ENCODE results near the gene INSYN2B. TPM values are rescaled to one million over a fixed set of nuclear protein-coding genes. Genes with fewer than 3 reads are reported as not detected.

The INSYN2B gene
- total RNA-seq, 1 donor from 2014 or later: 0.35 TPM

- no peaks in the 10 kb centered on the region for H3K27me3 Mint-ChIP-seq (ENCODE audit: low read depth)
- H3K27ac Mint-ChIP-seq (ENCODE audit: unreplicated experiment): no peak overlapping the region
Observed at GRCh38 chr5:169911448-169912212, 68.7 kb downstream of the INSYN2B start.

GRCh38 chr5:169910393-169910792, 69.9 kb downstream of the INSYN2B start:
- no peak for TF ChIP-seq CTCF (conservative IDR thresholded peaks at IDR 0.05)
- Mint-ChIP-seq H3K36me3 (ENCODE audit: low read depth) (no peaks in the 10 kb centered on the region), H3K27ac (ENCODE audit: unreplicated experiment) (peak overlapping the region; percentile 54), H3K9me3 (no peaks in the 10 kb centered on the region), H3K4me3 (no peak overlapping the region), H3K27me3 (ENCODE audit: low read depth) (no peaks in the 10 kb centered on the region), H3K4me1 (peaks cover 20% of the 10 kb centered on the region)
- DNase-seq (ENCODE audit: low read depth, low spot score): no peak

More at GRCh38 chr5:169911448-169912212, 68.7 kb downstream of the INSYN2B start:
- peaks cover 20% of the 10 kb centered on the region for H3K4me1 Mint-ChIP-seq
- no peaks in the 10 kb centered on the region for H3K36me3 Mint-ChIP-seq (ENCODE audit: low read depth)
- no peak overlapping the region for H3K4me3 Mint-ChIP-seq
- no peak for TF ChIP-seq CTCF (conservative IDR thresholded peaks at IDR 0.05)
- no peak for DNase-seq (ENCODE audit: low read depth, low spot score)
- no peaks in the 10 kb centered on the region for H3K9me3 Mint-ChIP-seq

DNA sequence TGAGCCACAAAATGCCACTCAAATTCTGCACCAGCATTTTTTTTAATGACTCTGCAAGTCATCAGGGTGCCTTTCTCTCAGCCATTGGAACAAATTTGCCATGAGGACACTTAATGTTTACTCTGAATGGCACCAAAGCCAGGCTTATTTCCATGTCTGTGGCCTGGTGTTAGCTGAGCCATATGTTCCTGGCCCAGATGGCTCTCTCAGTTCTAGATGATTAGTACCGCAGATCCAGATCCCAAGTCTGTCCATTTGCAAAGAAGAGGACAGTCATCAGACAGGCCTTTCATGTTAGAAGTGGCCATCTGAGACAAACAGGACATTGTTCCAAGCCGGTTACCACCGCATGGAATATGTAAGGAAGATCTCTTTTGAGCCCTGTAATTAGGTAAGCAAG, 70.3 kb downstream of the INSYN2B start:
- peak overlapping the region; percentile 14 for H3K27ac Mint-ChIP-seq (ENCODE audit: unreplicated experiment)
- H3K4me3 Mint-ChIP-seq: no peak overlapping the region
- H3K27me3 Mint-ChIP-seq (ENCODE audit: low read depth): no peaks in the 10 kb centered on the region
- no peak for DNase-seq (ENCODE audit: low read depth, low spot score)
- no peaks in the 10 kb centered on the region for H3K36me3 Mint-ChIP-seq (ENCODE audit: low read depth)
- peaks cover 18% of the 10 kb centered on the region for H3K4me1 Mint-ChIP-seq
- TF ChIP-seq CTCF (conservative IDR thresholded peaks at IDR 0.05): no peak
- no peaks in the 10 kb centered on the region for H3K9me3 Mint-ChIP-seq

DNA sequence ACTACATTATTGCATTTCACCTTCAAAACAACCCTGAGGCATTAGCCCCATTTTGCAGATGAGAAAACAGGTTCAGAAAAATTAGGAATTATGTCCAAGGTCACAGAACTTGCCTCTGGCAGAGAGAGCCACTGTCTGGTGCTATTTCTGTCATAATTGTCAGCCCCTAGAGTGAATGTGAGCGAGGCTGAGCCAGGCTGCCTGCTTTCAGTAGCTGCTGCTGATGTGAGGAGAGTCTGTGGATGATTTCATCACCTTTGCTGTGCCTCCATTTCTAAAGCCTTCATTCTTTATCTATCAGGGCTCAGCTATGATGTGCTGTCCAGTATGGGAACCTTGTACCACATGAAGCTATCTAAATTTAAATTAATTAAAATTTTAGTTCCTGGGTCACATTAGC, 71.4 kb downstream of the INSYN2B start:
- no peaks in the 10 kb centered on the region for H3K9me3 Mint-ChIP-seq
- no peaks in the 10 kb centered on the region for H3K36me3 Mint-ChIP-seq (ENCODE audit: low read depth)
- TF ChIP-seq CTCF (conservative IDR thresholded peaks at IDR 0.05): no peak
- no peak overlapping the region for H3K27ac Mint-ChIP-seq (ENCODE audit: unreplicated experiment)
- H3K27me3 Mint-ChIP-seq (ENCODE audit: low read depth): no peaks in the 10 kb centered on the region
- H3K4me3 Mint-ChIP-seq: no peak overlapping the region
- DNase-seq (ENCODE audit: low read depth, low spot score): no peak
- peaks cover 9% of the 10 kb centered on the region for H3K4me1 Mint-ChIP-seq

- peaks cover 9% of the 10 kb centered on the region for H3K4me1 Mint-ChIP-seq
- H3K27ac Mint-ChIP-seq (ENCODE audit: unreplicated experiment): no peak overlapping the region
- TF ChIP-seq CTCF (conservative IDR thresholded peaks at IDR 0.05): no peak
- H3K9me3 Mint-ChIP-seq: no peaks in the 10 kb centered on the region
- H3K27me3 Mint-ChIP-seq (ENCODE audit: low read depth): no peaks in the 10 kb centered on the region
- DNase-seq (ENCODE audit: low read depth, low spot score): no peak
- H3K36me3 Mint-ChIP-seq (ENCODE audit: low read depth): no peaks in the 10 kb centered on the region
- no peak overlapping the region for H3K4me3 Mint-ChIP-seq
Observed at GRCh38 chr5:169906745-169907649, 73.3 kb downstream of the INSYN2B start.
